ENCODE data around the gene TRMT44.
"Not testable (repeated sequence)": the region's sequence is repeated elsewhere in the genome, so short reads cannot be mapped to it uniquely, and the experiment has no call there.

The TRMT44 gene

GRCh38 chr4:8440492-8441311 lies at the start of gene TRMT44, which contains the start of gene ACOX3:
TSS of gene TRMT44 (plus strand) at chr4:8440777. CDS start at chr4:8440823, 46 bp downstream.
TSS of gene ACOX3 (minus strand) at chr4:8440723. CDS start at chr4:8416521, 24,202 bp downstream.
- peak; percentile 77 to 88 for DNase-seq

- DNase-seq = no peak
Observed at GRCh38 chr4:8391071-8391470, 49.5 kb upstream of the TRMT44 start.

GRCh38 chr4:8391972-8392371 lies 48.6 kb upstream of the TRMT44 start:
- no peak for DNase-seq

GRCh38 chr4:8392591-8393190 lies 47.9 kb upstream of the TRMT44 start:
- DNase-seq = no peak

GRCh38 chr4:8393593-8394038 lies 47.0 kb upstream of the TRMT44 start:
- DNase-seq = no peak

GRCh38 chr4:8394061-8394519 lies 46.5 kb upstream of the TRMT44 start:
- DNase-seq = no peak

GRCh38 chr4:8394806-8395205 lies 45.8 kb upstream of the TRMT44 start:
- DNase-seq = no peak

GRCh38 chr4:8395504-8396296 lies 44.9 kb upstream of the TRMT44 start:
- no peak for DNase-seq

- no peak for DNase-seq
Observed at GRCh38 chr4:8396762-8397406, 43.7 kb upstream of the TRMT44 start.

GRCh38 chr4:8398347-8398746 lies 42.2 kb upstream of the TRMT44 start:
- no peak for DNase-seq

GRCh38 chr4:8399298-8399697 lies 41.3 kb upstream of the TRMT44 start:
- no peak for DNase-seq

- DNase-seq = no peak
Observed at GRCh38 chr4:8400632-8401325, 39.8 kb upstream of the TRMT44 start.

- no peak for DNase-seq
Observed at GRCh38 chr4:8401665-8402064, 38.9 kb upstream of the TRMT44 start.

GRCh38 chr4:8402181-8402597 lies 38.4 kb upstream of the TRMT44 start:
- no peak for DNase-seq

- DNase-seq = no peak
Observed at GRCh38 chr4:8402640-8403039, 37.9 kb upstream of the TRMT44 start.

GRCh38 chr4:8403173-8403753 lies 37.3 kb upstream of the TRMT44 start:
- DNase-seq = peak; percentile 2 to 53

GRCh38 chr4:8403976-8404375 lies 36.6 kb upstream of the TRMT44 start:
- DNase-seq = no peak

GRCh38 chr4:8404791-8405515 lies 35.6 kb upstream of the TRMT44 start:
- DNase-seq = no peak

GRCh38 chr4:8405516-8405875 lies 35.1 kb upstream of the TRMT44 start:
- DNase-seq = no peak

GRCh38 chr4:8406887-8407286 lies 33.7 kb upstream of the TRMT44 start:
- DNase-seq = not testable (repeated sequence)

GRCh38 chr4:8407316-8407715 lies 33.3 kb upstream of the TRMT44 start:
- no peak for DNase-seq
